GM18909 (cell line): ENCODE results near the gene STXBP6.

Experiments used
- ATAC-seq: cut with Tn5 transposase; IDR thresholded peaks from one replicate; pipeline ENCODE4 v1.9.1; 2021; ENCODE audit warnings: mild to moderate bottlenecking; ENCODE audit not compliant: unreplicated experiment, poor library complexity

The STXBP6 gene

GRCh38 chr14:24895622-24896021 is 154.3 kb downstream of the STXBP6 start:
- no peak for ATAC-seq

- no peak for ATAC-seq
Observed at GRCh38 chr14:24895243-24895583, 154.7 kb downstream of the STXBP6 start.

- ATAC-seq, result no peak
Observed at GRCh38 chr14:24894583-24895242, 155.2 kb downstream of the STXBP6 start.

- no peak for ATAC-seq
Observed at GRCh38 chr14:24892497-24893051, 157.4 kb downstream of the STXBP6 start.

- no peak for ATAC-seq
Observed at GRCh38 chr14:24891987-24892496, 157.9 kb downstream of the STXBP6 start.

- ATAC-seq, result no peak
Observed at GRCh38 chr14:24890716-24891115, 159.2 kb downstream of the STXBP6 start.

GRCh38 chr14:24889843-24890242 is 160.1 kb downstream of the STXBP6 start:
- ATAC-seq, result no peak

- ATAC-seq, result no peak
Observed at GRCh38 chr14:24888532-24888931, 161.4 kb downstream of the STXBP6 start.

GRCh38 chr14:24887623-24888304 is 162.2 kb downstream of the STXBP6 start:
- no peak for ATAC-seq

- ATAC-seq, result no peak
Observed at GRCh38 chr14:24885410-24885913, 164.5 kb downstream of the STXBP6 start.

GRCh38 chr14:24883576-24883975 is 166.4 kb downstream of the STXBP6 start:
- no peak for ATAC-seq

- no peak for ATAC-seq
Observed at GRCh38 chr14:24881116-24881893, 168.6 kb downstream of the STXBP6 start.

- ATAC-seq, result no peak
Observed at GRCh38 chr14:24880689-24881088, 169.3 kb downstream of the STXBP6 start.

GRCh38 chr14:24879661-24880386 is 170.1 kb downstream of the STXBP6 start:
- ATAC-seq, result no peak

- ATAC-seq, result no peak
Observed at GRCh38 chr14:24876996-24877395, 173.0 kb downstream of the STXBP6 start.

GRCh38 chr14:24875991-24876878 is 173.7 kb downstream of the STXBP6 start:
- ATAC-seq, result no peak

GRCh38 chr14:24875203-24875838 is 174.6 kb downstream of the STXBP6 start:
- ATAC-seq, result no peak

GRCh38 chr14:24874514-24875202 is 175.3 kb downstream of the STXBP6 start:
- no peak for ATAC-seq
